Suprapubic skin (tissue), 3 donors: Measurements from ENCODE around the gene NFATC2.

Source experiments
- CTCF ChIP-seq, 2 donors: fragments of 200-600 bp in 1 of 2; fragments of 450-650 bp in 1 of 2; sonication (generic) in 1 of 2; IDR thresholded peaks; one replicate each; pipeline ENCODE4 v1.5.1; 2016 to 2019; ENCODE audit warnings: antibody characterized with exemption in 2 of 2, mild to moderate bottlenecking in 1 of 2, moderate library complexity in 1 of 2
- POLR2AphosphoS5 ChIP-seq, 3 donors: sonication (generic); formaldehyde crosslinking; IDR thresholded peaks; one replicate each; pipeline ENCODE4 v1.6.1; 2017; ENCODE audit warnings: antibody characterized with exemption in 3 of 3

DNA sequence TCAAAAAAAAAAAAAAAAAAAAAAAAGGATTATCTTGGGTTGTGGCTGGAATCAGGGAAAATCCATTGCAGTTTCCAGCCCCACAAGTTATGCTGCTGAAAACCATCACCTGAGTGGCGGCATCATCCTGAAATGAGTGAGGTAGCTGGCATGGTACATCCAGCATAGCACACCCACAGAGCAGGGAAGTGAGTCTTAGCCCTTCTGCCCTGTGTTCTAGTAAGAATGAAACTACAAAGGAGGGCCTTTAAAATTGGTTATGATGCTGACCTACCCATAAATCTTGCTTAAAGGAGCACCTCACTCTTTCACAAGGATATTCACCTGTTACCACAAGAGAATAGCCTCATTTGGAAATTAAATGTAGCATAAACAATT is 119.2 kb downstream of the NFATC2 start:
- no peak for TF ChIP-seq CTCF (IDR thresholded peaks at IDR 0.05)
- no peak for TF ChIP-seq POLR2AphosphoS5 (IDR thresholded peaks at IDR 0.05)
